DMS53 treated with DMSO at 0.1 percent for 48 hours (cell line): ENCODE data around the gene POLD4.

Experiments
- DNase-seq: peaks from one replicate; lab custom pipeline; 2025; ENCODE audit not compliant: unreplicated experiment; lab: John Stamatoyannopoulos, UW

Gene POLD4

DNA sequence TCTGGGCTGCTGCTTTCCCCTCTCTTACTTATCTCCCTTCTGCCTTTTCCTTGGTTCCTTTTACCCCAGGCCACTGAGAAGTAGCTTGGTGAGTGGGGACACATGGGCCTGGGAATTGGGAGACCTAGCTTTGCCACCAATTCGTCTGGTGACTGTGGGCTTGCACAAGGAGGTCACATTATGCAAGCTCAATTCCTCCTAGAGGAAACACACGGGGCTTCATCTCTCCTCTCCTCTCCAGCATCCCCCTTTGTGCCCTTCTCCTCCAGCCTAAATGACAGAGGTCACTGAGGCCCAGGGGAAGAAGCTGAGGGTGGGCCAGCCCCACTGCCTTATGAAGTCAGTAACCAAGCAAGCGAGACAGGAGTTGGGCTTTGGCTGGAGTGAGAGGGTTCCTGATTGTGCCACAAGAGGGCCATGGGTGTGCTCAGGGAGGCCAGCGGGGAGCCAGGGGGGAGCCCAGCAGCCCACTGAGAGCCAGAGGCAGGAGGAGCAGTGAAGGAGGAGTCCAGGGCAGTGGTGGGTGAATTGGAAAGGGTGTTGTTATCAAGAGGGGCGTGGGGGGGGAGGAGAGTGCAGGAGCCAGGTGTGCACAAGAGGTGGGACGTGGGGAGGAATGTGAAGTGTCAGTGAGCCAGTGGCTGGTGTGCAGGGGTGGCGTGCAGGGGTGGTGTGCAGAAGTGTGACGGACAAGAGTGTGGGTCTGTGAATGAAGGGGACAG is 18.0 kb upstream of the POLD4 start:
- DNase-seq = no peak

DNA sequence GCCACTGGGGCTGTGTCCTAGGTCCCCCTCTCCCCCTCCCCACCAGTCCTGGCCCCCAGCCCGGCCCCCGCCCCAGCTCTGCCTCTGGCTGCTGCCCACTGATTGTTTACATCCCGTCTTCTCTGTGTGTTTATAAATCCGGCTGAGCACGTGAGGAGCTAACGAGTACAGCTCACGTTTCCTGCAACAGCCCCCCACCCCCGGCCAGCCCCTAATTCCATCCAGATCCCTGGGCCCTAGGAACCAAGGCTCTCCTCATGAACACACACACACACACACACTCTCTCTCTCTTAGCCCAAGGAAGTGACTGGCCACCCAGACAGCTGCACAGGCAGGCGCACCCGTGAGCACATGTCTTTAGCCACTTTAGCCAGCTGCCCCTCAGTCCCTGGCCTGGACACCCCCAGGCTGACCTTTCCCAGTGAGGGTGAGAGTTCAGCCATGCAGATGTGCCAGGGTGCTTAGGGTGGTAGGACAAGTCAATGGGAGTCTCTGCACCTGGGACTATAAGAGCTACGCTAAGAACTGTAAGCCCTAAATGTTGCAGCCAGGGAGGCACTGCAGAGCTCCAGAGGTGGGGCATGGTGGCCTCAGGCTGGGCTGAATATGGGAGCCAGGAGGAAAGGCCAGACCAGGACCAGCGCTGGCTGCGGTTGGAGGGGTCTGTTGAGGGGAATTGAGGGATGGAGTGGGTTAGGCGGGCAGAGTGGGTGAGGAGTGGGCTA is 17.2 kb upstream of the POLD4 start:
- no peak for DNase-seq

DNA sequence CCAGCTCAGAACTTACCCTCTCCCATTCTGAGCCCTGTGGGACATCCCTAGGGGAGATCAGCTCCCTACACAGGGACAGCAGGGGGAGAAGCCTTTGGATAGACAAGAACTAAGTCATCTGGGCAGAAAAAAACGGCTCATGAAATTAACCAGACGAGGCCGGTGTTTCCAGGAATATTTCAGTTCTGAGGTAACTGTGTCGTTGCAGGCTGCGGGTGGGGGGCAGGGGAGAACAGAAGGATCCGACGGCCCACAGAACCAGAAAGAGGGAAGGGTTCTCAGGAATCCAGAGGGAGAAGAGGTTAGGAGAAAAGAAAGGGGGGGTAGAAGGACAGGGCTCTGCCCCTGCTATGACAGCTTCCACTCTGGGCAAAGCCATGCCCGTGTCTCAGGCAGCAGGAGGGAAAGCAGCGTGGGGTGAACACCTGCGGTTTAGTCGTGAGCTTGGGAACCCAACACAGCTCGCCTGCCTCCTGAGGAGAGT is 16.5 kb upstream of the POLD4 start:
- no peak for DNase-seq

DNA sequence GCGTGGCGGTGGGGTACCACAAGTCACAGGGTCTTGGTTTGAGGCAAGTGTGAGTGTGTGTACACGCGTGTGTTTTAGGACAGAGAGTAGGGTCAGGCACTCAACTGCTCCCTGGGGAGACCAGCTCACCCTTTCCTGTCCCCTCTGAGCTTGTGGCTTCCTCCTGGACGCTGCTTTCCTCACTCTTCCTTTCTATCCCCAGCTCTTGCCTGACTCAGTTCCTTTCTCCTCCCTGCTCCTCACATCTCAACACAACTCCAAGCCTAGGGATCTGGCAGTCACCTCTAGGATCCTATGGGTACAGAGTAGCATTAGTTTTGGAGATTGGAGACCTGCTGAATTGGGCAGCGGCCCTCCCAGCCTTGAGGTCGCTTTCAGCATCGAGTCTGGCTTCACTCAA is 15.9 kb upstream of the POLD4 start:
- no peak for DNase-seq

DNA sequence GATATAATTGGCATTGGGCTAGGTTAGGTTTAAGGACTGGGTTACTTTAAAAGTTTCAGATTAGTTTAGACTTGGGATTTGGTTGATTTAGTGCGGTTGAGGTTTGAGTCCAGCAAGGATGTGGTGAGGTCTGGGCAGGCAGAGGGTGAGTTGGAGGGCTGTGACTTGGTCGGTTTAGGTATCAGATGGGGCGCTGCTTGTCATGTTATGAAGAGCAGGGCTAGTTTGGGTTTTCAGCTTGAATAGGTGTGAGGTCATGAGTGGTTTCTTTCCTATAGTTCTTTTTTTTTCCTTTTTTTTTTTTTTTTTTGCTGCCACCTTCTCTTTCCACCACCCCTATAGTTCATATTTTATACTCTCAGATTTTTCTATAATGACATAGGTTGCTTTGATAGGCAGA is 15.3 kb upstream of the POLD4 start:
- no peak for DNase-seq

DNA sequence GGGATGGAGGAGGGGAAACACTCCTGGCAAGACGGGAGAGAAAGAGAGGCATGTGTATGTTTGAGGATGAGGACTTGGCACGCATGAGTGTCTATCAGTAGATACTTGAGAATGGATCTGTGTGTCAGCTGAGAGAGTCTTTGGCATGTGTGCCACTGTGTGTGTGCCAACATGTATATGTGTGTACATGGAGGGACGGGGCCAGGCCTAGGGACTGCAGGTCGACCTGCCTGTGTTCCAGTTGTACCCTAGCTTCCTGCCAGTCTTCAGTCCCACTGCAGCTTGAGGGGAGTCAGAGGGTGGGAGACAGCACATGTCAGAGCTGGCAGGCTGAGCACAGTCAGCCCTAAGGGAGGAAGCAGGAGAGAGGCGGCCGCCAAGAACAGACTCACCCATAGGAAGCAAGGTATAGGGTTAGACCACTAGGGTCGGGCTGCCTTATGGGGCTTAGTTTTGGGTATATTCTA is 14.4 kb upstream of the POLD4 start:
- no peak for DNase-seq

DNA sequence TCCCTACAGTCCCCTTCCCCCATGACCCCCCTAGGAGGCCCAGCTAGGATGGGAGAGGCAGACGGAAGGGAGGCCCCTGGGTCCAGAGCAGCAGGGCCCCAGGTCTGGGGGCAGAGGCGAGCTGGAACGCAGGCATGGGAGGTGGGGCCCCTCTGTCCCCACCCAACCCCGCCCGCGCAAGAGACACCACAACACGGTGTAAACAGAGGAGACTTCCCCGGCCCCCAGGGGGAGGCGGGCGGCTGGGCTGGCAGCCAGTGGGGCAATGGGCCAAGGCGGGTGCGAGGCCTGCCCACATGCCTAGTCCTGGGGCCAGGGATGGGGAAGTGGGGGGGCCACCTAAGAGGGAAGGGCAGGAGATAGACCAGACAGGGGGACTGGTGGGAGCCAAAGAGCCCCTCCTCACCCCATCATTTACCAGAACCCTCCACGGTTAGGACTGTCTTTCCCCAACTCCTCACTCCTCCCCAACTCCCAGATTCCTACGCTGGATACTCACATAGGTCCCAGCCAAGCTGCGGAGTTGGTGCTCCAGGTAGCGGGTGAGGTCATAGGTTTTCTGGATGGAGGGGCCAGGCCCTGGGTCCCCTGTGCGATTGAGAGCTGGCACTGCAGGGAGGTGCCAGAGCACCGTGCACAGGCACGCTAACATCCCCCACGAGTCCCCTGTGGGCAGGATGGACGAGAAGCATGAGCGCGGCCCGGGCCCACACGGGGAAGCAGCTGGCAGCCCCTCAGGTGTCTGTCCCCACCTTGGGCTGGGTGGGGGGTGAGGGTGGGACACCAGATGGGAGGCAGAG is 13.8 kb upstream of the POLD4 start:
- no peak for DNase-seq

DNA sequence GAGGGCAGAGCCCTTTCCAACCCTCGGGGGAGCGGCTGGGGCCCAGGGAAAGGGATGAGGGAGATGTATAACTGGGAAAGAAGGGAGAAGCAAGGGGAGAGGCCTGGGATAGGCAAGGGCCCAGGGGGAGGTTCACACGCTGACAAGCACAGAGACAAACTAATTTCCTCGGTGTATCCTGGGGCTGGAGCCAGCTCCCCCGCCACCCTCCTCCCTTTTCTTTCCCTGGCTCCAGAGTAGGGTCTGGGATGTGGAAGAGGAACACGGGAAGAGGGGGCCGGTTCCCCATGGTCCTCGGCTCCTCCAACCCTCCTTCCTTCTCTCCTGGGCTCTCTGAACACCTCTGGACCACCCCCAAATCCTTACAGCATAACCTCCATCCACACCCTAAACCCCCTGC is 13.2 kb upstream of the POLD4 start:
- DNase-seq = no peak

DNA sequence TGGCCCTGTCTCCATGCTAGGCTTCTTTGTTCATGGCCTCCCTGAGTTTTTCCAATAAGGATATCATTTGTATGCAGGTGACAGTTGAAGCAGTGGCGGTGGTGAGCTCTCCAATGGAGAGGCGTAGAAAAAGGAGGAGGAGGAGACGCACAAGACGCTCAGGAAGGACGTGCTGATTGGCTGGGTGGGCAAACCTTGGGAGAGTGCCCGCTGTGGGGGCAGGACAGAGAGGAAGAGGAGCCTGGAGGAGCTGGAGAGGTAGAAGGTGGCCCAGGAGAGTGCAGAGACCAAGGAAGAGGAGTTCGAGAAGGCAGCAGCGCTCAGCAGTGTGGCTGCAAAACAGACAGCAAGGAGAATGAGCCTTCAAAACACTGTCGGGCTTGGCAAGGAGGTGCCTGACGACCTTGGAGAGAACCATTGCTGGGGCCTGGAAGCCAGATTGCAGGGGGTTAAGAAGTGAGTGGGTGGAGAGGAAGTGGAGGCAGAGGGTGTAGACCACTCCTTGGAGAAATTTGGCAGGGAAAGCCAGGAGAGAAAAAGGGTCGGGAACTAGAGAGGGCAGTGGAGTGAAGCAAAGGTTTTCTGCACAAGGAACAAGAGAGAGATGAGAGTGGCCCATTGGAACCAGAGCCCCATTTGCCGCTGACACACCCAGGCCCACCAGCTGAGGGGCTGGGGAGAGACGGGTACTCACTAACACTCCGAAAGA is 12.5 kb upstream of the POLD4 start:
- DNase-seq = no peak

DNA sequence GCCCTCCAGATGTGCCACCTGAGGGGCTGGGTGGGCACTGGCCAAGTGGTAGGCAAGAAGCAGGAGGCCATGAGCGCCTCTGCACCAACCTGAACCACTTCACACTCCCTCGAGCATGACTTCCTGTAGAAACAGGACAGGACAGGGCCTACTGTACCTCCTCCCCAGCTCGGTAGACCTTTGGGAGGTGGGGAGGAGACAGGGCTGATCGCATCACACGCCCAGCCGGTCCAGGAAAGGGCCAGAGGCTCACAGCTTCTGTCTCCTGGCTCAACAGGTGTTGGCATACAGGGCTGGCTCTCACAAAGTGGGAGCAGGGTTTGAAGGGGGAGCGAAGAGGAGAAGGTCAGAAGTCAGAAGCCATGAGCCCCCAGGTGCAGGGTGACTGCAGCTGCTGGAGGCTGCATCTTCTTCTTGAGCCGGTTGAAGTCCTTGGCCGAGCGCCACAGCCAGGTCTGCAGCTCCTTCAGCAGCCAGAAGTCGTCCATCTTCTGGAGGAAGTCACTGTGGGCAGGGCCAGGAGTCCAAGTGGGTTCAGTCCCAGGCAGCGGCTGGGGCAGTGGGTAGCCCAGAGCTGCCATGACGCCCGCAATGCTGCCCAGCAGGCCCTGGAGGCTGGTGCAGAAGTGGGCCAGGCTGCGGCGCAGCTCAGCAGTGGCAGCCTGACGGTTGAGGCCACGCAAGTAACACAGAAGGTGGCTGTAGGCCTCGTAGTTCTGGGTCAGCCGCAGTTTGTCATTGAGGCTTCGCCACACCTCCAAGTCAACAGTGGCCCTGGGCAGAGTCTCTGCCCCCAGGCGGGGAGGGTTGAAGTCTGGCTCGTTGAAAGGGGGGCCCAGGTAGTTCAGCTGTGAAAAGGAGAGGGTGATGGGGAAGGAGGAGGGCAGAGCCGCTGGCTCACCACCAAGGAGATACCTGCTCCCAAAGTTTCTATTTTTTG is 11.7 kb upstream of the POLD4 start:
- DNase-seq = peak; percentile 21

DNA sequence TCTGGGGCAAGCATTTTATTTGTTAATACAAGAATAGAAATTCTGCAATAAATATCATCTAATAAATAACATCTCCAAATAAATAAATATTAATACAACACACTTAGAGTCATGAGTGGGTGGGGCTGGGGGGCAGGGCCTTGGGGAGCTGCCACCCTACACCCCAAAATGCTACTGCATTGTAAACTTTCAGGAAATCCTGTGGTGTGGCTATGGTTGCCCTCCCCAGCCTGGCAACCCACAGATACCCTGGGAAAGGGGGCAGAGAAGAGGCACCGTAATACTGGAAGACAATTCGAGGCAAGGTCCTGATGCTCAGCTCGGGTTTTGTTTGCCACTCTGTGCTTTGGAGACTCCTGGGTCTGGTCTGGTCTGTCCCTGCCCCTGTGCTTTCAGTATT is 10.8 kb upstream of the POLD4 start:
- DNase-seq = no peak

DNA sequence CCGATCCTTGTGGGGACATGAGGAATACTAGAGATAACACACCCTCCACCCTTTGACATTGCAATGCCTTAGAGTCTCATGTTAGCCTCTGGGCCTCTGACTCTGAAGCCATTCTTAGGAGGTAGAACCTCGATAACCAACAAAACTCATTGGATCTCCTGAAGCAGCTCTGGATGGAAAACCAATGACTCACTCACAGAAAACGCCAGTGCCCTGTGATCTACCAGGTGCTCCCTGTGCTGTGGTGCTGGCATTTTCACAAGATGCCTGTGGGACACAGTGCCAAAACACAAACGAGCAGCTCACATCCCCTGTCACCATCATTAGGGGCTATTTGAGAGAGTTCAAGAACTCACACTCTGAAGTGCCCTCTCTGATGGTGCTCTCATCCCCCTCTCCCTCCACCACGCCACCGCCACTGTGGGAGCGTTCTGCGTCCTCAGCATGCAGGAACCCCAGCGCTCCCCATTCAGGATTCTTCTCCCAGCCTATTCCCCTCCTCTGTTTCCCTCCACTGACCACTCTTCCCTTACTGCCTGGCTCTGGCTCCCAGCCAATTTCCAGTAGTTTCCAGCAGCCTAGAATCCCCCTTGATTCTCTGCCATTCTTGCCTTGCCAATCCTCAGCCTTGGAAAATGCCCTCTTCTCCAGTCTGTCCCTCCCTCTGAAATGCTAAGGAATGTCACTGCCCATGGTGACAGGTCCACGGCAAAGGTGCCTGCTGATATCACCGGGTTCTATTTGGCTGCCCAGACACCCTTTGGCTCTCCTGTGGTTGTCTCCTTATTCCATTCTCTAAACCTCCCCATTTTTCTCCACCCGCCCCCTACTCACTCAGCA is 4.7 kb upstream of the POLD4 start:
- no peak for DNase-seq

DNA sequence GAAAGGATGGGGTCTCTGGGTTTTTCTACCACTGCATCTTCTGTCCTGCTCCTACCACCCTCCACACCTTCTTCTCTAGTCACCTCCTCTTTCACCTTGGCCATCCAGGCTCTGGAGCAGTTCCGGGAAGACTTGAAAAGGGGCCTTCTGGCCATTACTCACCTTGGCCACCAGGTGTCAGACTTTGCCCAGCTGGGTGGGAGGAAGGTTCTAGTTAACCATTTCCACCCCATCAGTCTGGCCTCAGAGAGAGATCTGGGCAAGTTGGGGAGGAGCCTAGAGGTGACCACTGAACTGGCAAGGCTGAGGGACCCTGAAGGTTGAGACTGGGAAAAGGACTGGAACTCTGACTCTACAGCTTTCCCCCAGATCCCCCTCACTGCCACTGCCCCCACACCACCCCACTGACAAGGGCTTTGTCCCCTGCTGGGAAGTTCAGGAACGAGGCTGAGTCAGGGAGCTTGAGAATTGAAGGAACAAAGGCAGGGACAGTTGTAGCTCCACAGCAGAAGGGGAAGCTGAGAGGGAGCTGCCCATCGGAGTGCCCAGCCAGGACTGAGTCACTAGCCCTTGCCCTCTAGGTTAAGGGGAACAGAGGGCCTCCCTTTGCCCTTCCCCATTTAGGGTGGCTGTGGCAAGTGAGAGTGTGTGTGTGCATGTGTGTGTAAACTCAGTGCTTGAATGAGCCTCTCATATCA is 3.7 kb upstream of the POLD4 start:
- peak; percentile 86 for DNase-seq

DNA sequence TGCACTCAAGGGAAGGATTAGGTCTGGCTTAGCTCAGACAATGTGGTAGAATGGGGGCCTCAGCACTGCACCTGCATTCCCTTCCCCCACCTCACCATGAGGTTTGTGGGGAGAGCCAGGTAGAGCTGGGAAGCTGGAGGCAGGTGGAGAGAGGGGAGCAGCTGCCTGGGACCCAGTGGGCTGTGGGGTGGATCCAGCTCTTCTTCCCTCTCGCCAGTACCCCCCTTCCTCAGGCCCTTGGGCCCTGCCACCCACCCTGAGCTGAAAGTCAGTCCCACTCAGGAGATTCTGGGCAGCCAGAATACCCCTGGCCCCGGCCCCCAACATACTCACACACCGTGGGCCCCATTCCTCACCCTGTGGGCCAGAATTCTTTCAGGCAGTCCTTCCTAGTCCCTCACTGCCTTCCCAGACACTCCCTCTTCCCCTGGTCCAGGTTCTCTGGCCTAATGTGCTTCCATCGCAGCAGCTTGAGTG is 3.1 kb upstream of the POLD4 start:
- no peak for DNase-seq

DNA sequence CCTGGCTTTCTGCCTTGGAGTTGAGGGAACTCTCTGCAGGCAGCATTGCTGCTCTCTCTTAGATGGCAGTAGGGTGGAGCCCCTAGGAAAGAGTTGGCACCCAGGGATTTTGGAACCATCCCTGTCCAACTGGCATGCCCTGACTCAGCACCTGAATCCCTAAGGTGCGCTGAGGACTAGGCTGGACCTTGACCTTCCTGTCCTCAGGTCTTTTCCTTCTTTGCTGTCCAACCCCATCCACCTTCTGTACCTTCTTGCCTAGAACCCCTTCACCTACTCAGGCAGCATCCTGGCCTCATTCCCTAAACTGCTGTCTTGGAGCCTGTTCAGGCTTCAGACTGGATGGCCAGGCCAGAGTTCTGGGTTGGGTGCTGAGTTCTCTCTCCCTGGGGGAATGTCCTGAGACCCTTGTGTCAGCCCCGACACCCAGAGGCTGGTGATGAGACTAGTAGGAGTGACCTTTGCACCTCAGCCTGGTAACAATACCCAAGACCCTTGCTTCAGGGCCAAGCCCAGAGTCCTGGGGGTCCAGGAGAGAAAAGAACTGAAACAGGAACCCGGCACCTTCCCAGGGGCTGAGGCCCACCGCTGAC is 2.5 kb upstream of the POLD4 start:
- DNase-seq = no peak

DNA sequence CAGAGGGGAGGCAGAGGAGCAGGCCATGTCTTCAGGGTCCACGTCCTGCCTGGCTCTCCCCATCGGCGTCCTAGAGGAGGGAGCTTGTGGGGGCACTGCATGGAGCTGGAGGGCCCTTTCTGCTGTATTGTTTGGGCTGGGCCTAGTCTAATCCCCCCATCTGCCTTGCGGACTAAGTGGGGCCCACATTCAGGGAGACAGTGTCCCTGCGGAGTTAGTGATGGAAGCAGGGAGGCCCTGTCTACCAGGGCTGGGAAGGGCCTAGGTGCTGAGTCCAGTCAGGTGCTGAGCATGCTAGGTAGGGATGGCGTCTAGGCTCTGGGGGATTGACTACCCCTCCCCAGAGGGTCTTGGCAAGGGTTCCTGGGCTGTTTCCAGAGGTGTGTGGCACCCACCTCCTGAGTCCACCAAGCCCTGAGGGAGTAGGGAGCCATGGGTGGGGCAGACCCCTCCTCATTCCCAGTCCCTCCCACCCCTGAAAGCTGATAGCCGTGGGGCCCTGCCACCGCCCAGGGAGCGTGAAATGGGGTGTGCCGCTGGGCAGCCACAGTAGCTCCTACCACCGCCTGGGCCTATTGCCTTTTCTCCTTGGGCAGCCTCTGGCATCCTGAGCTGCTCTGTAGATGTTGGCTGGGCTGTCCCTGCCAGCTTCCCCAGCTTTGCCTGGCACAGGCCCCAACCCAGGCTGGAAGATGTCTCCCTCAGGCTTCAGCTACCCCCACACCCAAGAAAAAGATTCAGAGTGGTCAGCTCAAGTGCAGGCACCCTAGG is 1.9 kb upstream of the POLD4 start:
- no peak for DNase-seq
